B cell (primary cell): ENCODE measurements around the gene TBC1D32. TPM values are rescaled to one million over a fixed set of nuclear protein-coding genes. Genes with fewer than 3 reads are reported as not detected.

Experiments used
- ATAC-seq: fragments of 200-7000 bp; cut with Tn5 transposase; one replicate; pipeline ENCODE4 v1.10.0; 2021; ENCODE audit warnings: low read depth, mild to moderate bottlenecking, moderate number of reproducible peaks, moderate library complexity
- CTCF ChIA-PET: fragments of 350-600 bp; sonication (Branson Sonifier 250); formaldehyde crosslinking; loops from one replicate; lab custom pipeline; 2021; ENCODE audit warnings: antibody characterized with exemption, inconsistent platforms; lab: Charles Lee
- POLR2A ChIA-PET: fragments of 350-600 bp; sonication (Branson Sonifier 250); formaldehyde crosslinking; loops from one replicate; lab custom pipeline; 2021; ENCODE audit warnings: antibody characterized with exemption; lab: Charles Lee
- DNase-seq: peaks from one replicate; pipeline ENCODE4 v3.0.0; 2013
- H2AFZ ChIP-seq: 2 replicates; pipeline ENCODE4 v1.6.1; 2012; ENCODE audit warnings: mild to moderate bottlenecking, low read depth, low read length; ENCODE audit not compliant: insufficient read depth, poor library complexity, severe bottlenecking
- H3K27ac ChIP-seq, 2 donors: 1 replicate in 1 of 2; 2 replicates in 1 of 2; pipeline ENCODE4 v1.5.1; 2012 to 2013; ENCODE audit warnings: low read length in 2 of 2, mild to moderate bottlenecking in 2 of 2, moderate library complexity in 1 of 2
- H3K27me3 ChIP-seq, 4 experiments: fragments of 200-600 bp in 1 of 4; sonication (generic) in 1 of 4; replicated peaks in 1 of 4; 1 replicate in 2 of 4; 2 replicates in 2 of 4; pipeline versions ENCODE4 v1.6.1 to v1.7.0; 2013 to 2016; ENCODE audit warnings: low read length in 3 of 4, mild to moderate bottlenecking in 2 of 4, mixed read lengths in 1 of 4, moderate library complexity in 1 of 4; ENCODE audit not compliant: insufficient read depth in 4 of 4, control insufficient read depth in 3 of 4; ENCODE audit errors: control extremely low read depth in 1 of 4
- H3K36me3 ChIP-seq, 2 experiments: replicated peaks in 1 of 2; 1 replicate in 1 of 2; 2 replicates in 1 of 2; pipeline versions ENCODE4 v1.6.1 to v1.7.1; 2013; ENCODE audit warnings: low read length in 1 of 2; ENCODE audit not compliant: insufficient read depth in 2 of 2, control insufficient read depth in 1 of 2; ENCODE audit errors: control extremely low read depth in 1 of 2, extremely low read depth in 1 of 2
- H3K4me1 ChIP-seq, 2 donors: fragments of 200-600 bp in 1 of 2; sonication (generic) in 1 of 2; 1 replicate in 1 of 2; 2 replicates in 1 of 2; pipeline versions ENCODE4 v1.5.1 to v1.6.1; 2013 to 2017; ENCODE audit warnings: low read length in 2 of 2; ENCODE audit not compliant: control insufficient read depth in 2 of 2, insufficient read depth in 2 of 2
- H3K4me2 ChIP-seq: replicated peaks from 2 replicates; pipeline ENCODE3; 2012; ENCODE audit warnings: mild to moderate bottlenecking, low read depth, low read length; ENCODE audit not compliant: poor library complexity, severe bottlenecking
- H3K4me3 ChIP-seq, 5 experiments: fragments of 200-600 bp in 1 of 5; sonication (generic) in 1 of 5; 1 replicate in 3 of 5; 2 replicates in 2 of 5; pipeline versions ENCODE4 v1.5.1 to v1.7.0; 2011 to 2016; ENCODE audit warnings: low read length in 4 of 5, mild to moderate bottlenecking in 4 of 5, low read depth in 2 of 5, control low read depth in 1 of 5, moderate library complexity in 1 of 5; ENCODE audit not compliant: insufficient read depth in 1 of 5; ENCODE audit errors: control extremely low read depth in 1 of 5, extremely low read depth in 1 of 5
- H3K79me2 ChIP-seq: fragments of 200-600 bp; sonication (generic); one replicate; pipeline ENCODE4 v1.6.0; 2016; ENCODE audit warnings: low read length; ENCODE audit not compliant: control insufficient read depth, insufficient read depth
- H3K9ac ChIP-seq: fragments of 200-600 bp; sonication (generic); 2 replicates; pipeline ENCODE4 v1.6.1; 2017; ENCODE audit warnings: mild to moderate bottlenecking, low read length, moderate library complexity
- H3K9me3 ChIP-seq, 3 donors: one replicate each; pipeline versions ENCODE4 v1.6.1 to v1.7.1; 2013; ENCODE audit warnings: low read length in 2 of 3; ENCODE audit not compliant: control insufficient read depth in 2 of 3, insufficient read depth in 1 of 3; ENCODE audit errors: control extremely low read depth in 1 of 3
- H4K20me1 ChIP-seq: 2 replicates; pipeline ENCODE4 v1.6.0; 2012; ENCODE audit warnings: mild to moderate bottlenecking, low read length; ENCODE audit not compliant: insufficient read depth, control insufficient read depth, poor library complexity, severe bottlenecking
- H3K27ac Mint-ChIP-seq: one replicate; pipeline ENCODE4 v1.8.0; 2021; ENCODE audit warnings: mixed read lengths
- H3K27me3 Mint-ChIP-seq: one replicate; pipeline ENCODE4 v1.8.0; 2021; ENCODE audit warnings: mixed read lengths
- H3K4me1 Mint-ChIP-seq: one replicate; pipeline ENCODE4 v1.8.0; 2021; ENCODE audit warnings: mixed read lengths
- H3K4me3 Mint-ChIP-seq: one replicate; pipeline ENCODE4 v1.8.0; 2021; ENCODE audit warnings: mixed read lengths
- H3K9me3 Mint-ChIP-seq: one replicate; pipeline ENCODE4 v1.8.0; 2022; ENCODE audit warnings: mixed read lengths; ENCODE audit not compliant: insufficient read depth
- CTCF ChIP-seq: fragments of 200-600 bp; IDR thresholded peaks from one replicate; pipeline ENCODE4 v1.8.0; 2022; ENCODE audit warnings: antibody characterized with exemption, mild to moderate bottlenecking
- EZH2 ChIP-seq: IDR thresholded peaks from 2 replicates; pipeline ENCODE4 v1.6.1; 2012; ENCODE audit warnings: borderline replicate concordance, low read depth, mild to moderate bottlenecking, moderate library complexity, low read length; ENCODE audit not compliant: insufficient read depth, poor library complexity, severe bottlenecking
- WGBS: methylation state at CpG from one replicate; pipeline ENCODE4 v1.1.5; 2013; ENCODE audit warnings: missing lambda C conversion rate; ENCODE audit not compliant: insufficient coverage; 5-methylcytosine and 5-hydroxymethylcytosine counted together
- intact Hi-C: fragments of 100-400 bp; cut with micrococcal nuclease; formaldehyde crosslinking; loops from one replicate; pipeline ENCODE4 v1.10.0; 2022
- polyA plus RNA-seq: library from polyadenylated mRNA; depleted of rRNA; stranded (reverse); fragments of >200 nt; gene quantifications from 2 replicates; pipeline ENCODE4 v1.2.3, GENCODE V29; 2012
- small RNA-seq: library from RNA; depleted of rRNA; stranded (forward); fragments of <200 nt; gene quantifications from one replicate; pipeline ENCODE3, GENCODE V24; 2012; ENCODE audit warnings: low replicate concordance, low read depth; ENCODE audit not compliant: insufficient read length
- total RNA-seq, 2 donors: library from RNA; stranded (reverse); fragments of 120-200 nt in 1 of 2; gene quantifications; 1 replicate in 1 of 2; 2 replicates in 1 of 2; pipeline versions ENCODE4 v1.2.3 to v1.2.4, GENCODE V29; 2013 to 2022

The TBC1D32 gene
- total and polyA plus RNA-seq, 2 donors (not counting 1 experiment from before 2014, with no cell fraction given) = 9.0 to 20.9 TPM

- no peaks in the 10 kb centered on the region for H3K4me1 Mint-ChIP-seq
- no peaks in the 10 kb centered on the region for H3K79me2 ChIP-seq
- H3K9me3 ChIP-seq = no peaks in the 10 kb centered on the region
- no peak overlapping the region for H3K4me3 ChIP-seq
- ChIA-PET POLR2A (no interaction called here), CTCF (interaction anchor here (1.5 kb wide), 1 partner anchor 23 kb away, joined by 3 read pairs; no protein-coding TSS in a partner anchor)
- H3K4me1 ChIP-seq = no peaks in the 10 kb centered on the region
- no peaks in the 10 kb centered on the region for H3K9me3 Mint-ChIP-seq
- no peak overlapping the region for H3K27ac Mint-ChIP-seq
- no peak overlapping the region for H2AFZ ChIP-seq
- no peak overlapping the region for H3K9ac ChIP-seq
- no peaks in the 10 kb centered on the region for H3K27me3 ChIP-seq
- TF ChIP-seq EZH2 (no peak), CTCF (no peak)
- no peaks in the 10 kb centered on the region for H3K36me3 ChIP-seq
- H3K27ac ChIP-seq = no peak overlapping the region
- no peaks in the 10 kb centered on the region for H4K20me1 ChIP-seq
- intact Hi-C loops = no loop called here
- H3K4me3 Mint-ChIP-seq = no peak overlapping the region
- no peak for DNase-seq
- H3K27me3 Mint-ChIP-seq = no peaks in the 10 kb centered on the region
- no peak for ATAC-seq
- no peak overlapping the region for H3K4me2 ChIP-seq
- WGBS = no CpG with 5 or more reads among the region's 1 CpG
Observed at GRCh38 chr6:121032268-121033006, 301.8 kb downstream of the TBC1D32 start.

Small RNAs within 50 kb of the gene (small RNA-seq; reads per million reads assigned to genes)
- gene RF00019 (not detected), gene RNU6-1286P (not detected)

Other genes with a start within 250 kb of the TBC1D32 start
- not detected in 2 replicates for gene GJA1, start 101.2 kb upstream of the TBC1D32 start, total RNA-seq
- not detected in 2 replicates for gene GJA1, start 101.2 kb upstream of the TBC1D32 start, polyA plus RNA-seq